Measurements from ENCODE around the gene MBOAT1. TPM values are rescaled to one million over a fixed set of nuclear protein-coding genes. Genes with fewer than 3 reads are reported as not detected.
A peak's percentile ranks its signal among the peaks of the same experiment; 100 is the strongest.

Gene MBOAT1, protein sequence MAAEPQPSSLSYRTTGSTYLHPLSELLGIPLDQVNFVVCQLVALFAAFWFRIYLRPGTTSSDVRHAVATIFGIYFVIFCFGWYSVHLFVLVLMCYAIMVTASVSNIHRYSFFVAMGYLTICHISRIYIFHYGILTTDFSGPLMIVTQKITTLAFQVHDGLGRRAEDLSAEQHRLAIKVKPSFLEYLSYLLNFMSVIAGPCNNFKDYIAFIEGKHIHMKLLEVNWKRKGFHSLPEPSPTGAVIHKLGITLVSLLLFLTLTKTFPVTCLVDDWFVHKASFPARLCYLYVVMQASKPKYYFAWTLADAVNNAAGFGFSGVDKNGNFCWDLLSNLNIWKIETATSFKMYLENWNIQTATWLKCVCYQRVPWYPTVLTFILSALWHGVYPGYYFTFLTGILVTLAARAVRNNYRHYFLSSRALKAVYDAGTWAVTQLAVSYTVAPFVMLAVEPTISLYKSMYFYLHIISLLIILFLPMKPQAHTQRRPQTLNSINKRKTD
- polyA plus RNA-seq (2012; rRNA removed): 3.0 and 3.8 TPM in 2 replicates
- polyA plus RNA-seq (2012; cell fraction: cytosol; rRNA removed): 1.6 and 2.5 TPM in 2 replicates
- 5.4 and 15.8 TPM in 2 replicates for polyA plus RNA-seq (2012; cell fraction: nucleus; rRNA removed)

DNA sequence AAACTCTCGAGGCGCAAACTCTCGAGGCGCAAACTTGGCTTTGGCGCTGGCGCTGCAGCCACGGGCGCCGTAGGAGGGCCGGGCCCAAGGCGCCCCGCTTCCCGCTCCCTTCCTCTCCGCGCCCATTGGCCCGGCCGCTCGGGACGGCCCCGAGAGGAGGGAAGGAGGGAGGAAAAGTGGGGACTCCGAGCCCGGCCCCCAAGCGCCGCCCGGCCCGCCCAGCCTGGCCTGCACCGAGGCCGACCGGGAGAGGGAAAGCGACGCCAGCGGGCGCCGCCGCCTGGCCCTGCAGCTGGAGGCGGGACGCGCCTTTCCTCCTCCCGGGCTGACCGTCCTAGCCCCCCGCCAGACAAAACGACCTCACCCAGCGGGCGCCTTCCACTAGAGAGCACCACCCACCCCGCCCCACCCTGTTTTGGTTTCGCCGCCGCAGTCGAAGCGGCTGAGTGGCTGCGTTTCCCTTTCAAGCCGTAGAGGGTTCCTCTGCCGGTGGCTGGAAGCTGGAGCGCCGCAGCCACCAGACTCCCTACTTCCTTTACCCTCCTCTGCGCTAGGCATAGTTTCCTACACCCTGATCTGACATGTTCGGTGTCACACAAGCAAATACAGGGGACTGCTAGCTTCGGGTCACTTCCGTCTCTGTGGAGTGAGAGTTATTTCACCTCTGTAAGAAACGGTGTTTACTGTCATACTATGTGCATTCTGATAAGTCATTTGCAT is at the start of gene MBOAT1:
TSS of gene MBOAT1 (minus strand) at position 78 of the 720 bp plus-strand sequence. CDS start 235 bp downstream, outside the sequence.
- CTCF ChIA-PET: interaction anchor here (0.7 to 1.3 kb wide), 3 partner anchors 18 to 125 kb away, joined by 3 read pairs; no protein-coding TSS in a partner anchor
- Histone ChIP-seq H3K4me2 (peak within 1 kb of the TSS; percentile 89), H3K4me1 (ENCODE audit: control insufficient read depth in 1 of 2, insufficient read depth in 2 of 2, low read depth in 1 of 2, low read length in 1 of 2) (peaks cover 14 to 15% of the 10 kb centered on the region in 2 experiments; a peak in 2 of 4 replicates), H3K4me3 (ENCODE audit: low read depth in 2 of 2, low read length in 1 of 2) (peak within 1 kb of the TSS; percentile 74 to 75), H3K79me2 (ENCODE audit: insufficient read depth) (0 out of 2 replicates have a peak, but pooled peaks cover 3% of the 10 kb centered on the region), H3K36me3 (replicated peaks in 1 of 2; ENCODE audit: control insufficient read depth in 1 of 2, insufficient read depth in 2 of 2, low read length in 1 of 2) (no peaks in the 10 kb centered on the region), H3K9ac (peak within 1 kb of the TSS; percentile 76), H4K20me1 (ENCODE audit: insufficient read depth) (no peaks in the 10 kb centered on the region), H3K27me3 (ENCODE audit: insufficient read depth) (no peaks in the 10 kb centered on the region), H3K9me2 (no peaks in the 10 kb centered on the region), H2AFZ (ENCODE audit: low read depth) (peak within 1 kb of the TSS; percentile 92), H3F3A (replicated peaks; ENCODE audit: insufficient read depth) (no peaks in the 10 kb centered on the region), H3K27ac (ENCODE audit: low read depth in 2 of 2, low read length in 1 of 2) (peak within 1 kb of the TSS; percentile 61 to 77), H3K9me3 (no peaks in the 10 kb centered on the region)
- peak; percentile 94 for DNase-seq
- TF ChIP-seq POLR2AphosphoS5 (IDR thresholded peaks at IDR 0.05; ENCODE audit: low read depth, low read length) (peak; percentile 68), TEAD4 (IDR thresholded peaks at IDR 0.05; ENCODE audit: borderline replicate concordance, insufficient read depth) (no peak), GABPA (IDR thresholded peaks at IDR 0.05; ENCODE audit: low read depth) (no peak), NRF1 (IDR thresholded peaks at IDR 0.05; ENCODE audit: low read depth, low read length) (no peak), TAF1 (IDR thresholded peaks at IDR 0.05; ENCODE audit: borderline replicate concordance, low read depth, low read length) (peak; percentile 4; the same call in 1 of the 2 replicates), YY1 (IDR thresholded peaks at IDR 0.05; ENCODE audit: low read depth) (0 out of 2 replicates have a peak, but pooled peaks have one; percentile 27), ELF1 (IDR thresholded peaks at IDR 0.05) (no peak)
- WGBS (ENCODE audit: low lambda C conversion rate): 4% methylated on average over 26 of the region's 60 CpGs
- POLR2A ChIA-PET: no interaction called here

GRCh38 chr6:20261685-20262084 is 49.4 kb upstream of the MBOAT1 start:
- H3K4me3 ChIP-seq (ENCODE audit: low read depth in 2 of 2, low read length in 1 of 2): no peak overlapping the region
- H3K9me2 ChIP-seq: no peaks in the 10 kb centered on the region
- 48% methylated on average over 2 of the region's 2 CpGs for WGBS (ENCODE audit: low lambda C conversion rate)
- POLR2A ChIA-PET: no interaction called here
- no peaks in the 10 kb centered on the region for H3K9me3 ChIP-seq
- H3F3A ChIP-seq (replicated peaks; ENCODE audit: insufficient read depth): peaks cover 5% of the 10 kb centered on the region
- H3K27ac ChIP-seq (ENCODE audit: low read depth in 2 of 2, low read length in 1 of 2): no peak overlapping the region
- H3K79me2 ChIP-seq (ENCODE audit: insufficient read depth): no peaks in the 10 kb centered on the region
- no peak for DNase-seq
- no peak overlapping the region for H2AFZ ChIP-seq (ENCODE audit: low read depth)
- H3K27me3 ChIP-seq (ENCODE audit: insufficient read depth): no peaks in the 10 kb centered on the region
- H3K9ac ChIP-seq: no peak overlapping the region
- no peaks in the 10 kb centered on the region for H3K36me3 ChIP-seq (replicated peaks in 1 of 2; ENCODE audit: control insufficient read depth in 1 of 2, insufficient read depth in 2 of 2, low read length in 1 of 2)
- TF ChIP-seq EP300 (IDR thresholded peaks at IDR 0.05; ENCODE audit: borderline replicate concordance in 1 of 2, low read depth in 1 of 2, low read length in 1 of 2): no peak
- TF ChIP-seq, protein P1, sequence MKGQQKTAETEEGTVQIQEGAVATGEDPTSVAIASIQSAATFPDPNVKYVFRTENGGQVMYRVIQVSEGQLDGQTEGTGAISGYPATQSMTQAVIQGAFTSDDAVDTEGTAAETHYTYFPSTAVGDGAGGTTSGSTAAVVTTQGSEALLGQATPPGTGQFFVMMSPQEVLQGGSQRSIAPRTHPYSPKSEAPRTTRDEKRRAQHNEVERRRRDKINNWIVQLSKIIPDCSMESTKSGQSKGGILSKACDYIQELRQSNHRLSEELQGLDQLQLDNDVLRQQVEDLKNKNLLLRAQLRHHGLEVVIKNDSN (IDR thresholded peaks at IDR 0.05; ENCODE audit: borderline replicate concordance, low read depth): no peak
- TF ChIP-seq, protein P2, sequence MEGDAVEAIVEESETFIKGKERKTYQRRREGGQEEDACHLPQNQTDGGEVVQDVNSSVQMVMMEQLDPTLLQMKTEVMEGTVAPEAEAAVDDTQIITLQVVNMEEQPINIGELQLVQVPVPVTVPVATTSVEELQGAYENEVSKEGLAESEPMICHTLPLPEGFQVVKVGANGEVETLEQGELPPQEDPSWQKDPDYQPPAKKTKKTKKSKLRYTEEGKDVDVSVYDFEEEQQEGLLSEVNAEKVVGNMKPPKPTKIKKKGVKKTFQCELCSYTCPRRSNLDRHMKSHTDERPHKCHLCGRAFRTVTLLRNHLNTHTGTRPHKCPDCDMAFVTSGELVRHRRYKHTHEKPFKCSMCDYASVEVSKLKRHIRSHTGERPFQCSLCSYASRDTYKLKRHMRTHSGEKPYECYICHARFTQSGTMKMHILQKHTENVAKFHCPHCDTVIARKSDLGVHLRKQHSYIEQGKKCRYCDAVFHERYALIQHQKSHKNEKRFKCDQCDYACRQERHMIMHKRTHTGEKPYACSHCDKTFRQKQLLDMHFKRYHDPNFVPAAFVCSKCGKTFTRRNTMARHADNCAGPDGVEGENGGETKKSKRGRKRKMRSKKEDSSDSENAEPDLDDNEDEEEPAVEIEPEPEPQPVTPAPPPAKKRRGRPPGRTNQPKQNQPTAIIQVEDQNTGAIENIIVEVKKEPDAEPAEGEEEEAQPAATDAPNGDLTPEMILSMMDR (IDR thresholded peaks at IDR 0.05): no peak
- no peak overlapping the region for H3K4me2 ChIP-seq
- no peaks in the 10 kb centered on the region for H4K20me1 ChIP-seq (ENCODE audit: insufficient read depth)
- H3K4me1 ChIP-seq (ENCODE audit: control insufficient read depth in 1 of 2, insufficient read depth in 2 of 2, low read depth in 1 of 2, low read length in 1 of 2): no peaks in the 10 kb centered on the region
- CTCF ChIA-PET: no interaction called here

All from SK-N-SH (cell line).